HL-60/S4 treated with phorbol 12-myristate 13-acetate at 8.2 ng/mL for 4 days and 3 days (cell line): ENCODE results near the gene OAS2.

Experiments used
- in situ Hi-C: fragments of 300-500 bp; cut with MboI; formaldehyde crosslinking; loops from 2 replicates; pipeline ENCODE4 v1.15.0; 2022; ENCODE audit warnings: low sequenced_read_pairs

The OAS2 gene, protein sequence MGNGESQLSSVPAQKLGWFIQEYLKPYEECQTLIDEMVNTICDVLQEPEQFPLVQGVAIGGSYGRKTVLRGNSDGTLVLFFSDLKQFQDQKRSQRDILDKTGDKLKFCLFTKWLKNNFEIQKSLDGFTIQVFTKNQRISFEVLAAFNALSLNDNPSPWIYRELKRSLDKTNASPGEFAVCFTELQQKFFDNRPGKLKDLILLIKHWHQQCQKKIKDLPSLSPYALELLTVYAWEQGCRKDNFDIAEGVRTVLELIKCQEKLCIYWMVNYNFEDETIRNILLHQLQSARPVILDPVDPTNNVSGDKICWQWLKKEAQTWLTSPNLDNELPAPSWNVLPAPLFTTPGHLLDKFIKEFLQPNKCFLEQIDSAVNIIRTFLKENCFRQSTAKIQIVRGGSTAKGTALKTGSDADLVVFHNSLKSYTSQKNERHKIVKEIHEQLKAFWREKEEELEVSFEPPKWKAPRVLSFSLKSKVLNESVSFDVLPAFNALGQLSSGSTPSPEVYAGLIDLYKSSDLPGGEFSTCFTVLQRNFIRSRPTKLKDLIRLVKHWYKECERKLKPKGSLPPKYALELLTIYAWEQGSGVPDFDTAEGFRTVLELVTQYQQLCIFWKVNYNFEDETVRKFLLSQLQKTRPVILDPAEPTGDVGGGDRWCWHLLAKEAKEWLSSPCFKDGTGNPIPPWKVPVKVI

GRCh38 chr12:112978163-112979040 lies at the start of gene OAS2:
Gene OAS2, plus strand, starts transcription at chr12:112978519. Its CDS starts 90 bp downstream, at chr12:112978609.
- in situ Hi-C loops = no loop called here

DNA sequence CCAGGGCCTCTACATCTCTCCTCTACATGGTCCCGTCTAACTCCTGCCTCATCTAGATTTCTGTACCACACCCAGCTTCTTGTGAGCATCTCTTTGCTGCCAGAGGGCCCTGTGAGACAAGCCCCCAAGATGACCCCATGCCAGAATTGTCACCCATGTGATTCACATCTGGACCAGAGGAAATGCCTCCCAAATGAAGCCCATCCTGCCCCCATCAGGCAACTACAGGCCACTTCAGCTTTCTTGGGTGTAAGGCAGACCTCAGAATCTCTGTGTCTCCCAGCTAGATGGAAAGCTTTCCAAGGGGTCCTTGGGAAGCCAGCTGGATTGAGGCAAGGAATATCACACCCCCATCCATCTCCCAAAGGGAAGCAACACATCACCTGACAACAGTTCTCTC lies 49.3 kb upstream of the OAS2 start:
- in situ Hi-C loops = no loop called here

GRCh38 chr12:112929715-112930114 lies 48.6 kb upstream of the OAS2 start:
- in situ Hi-C loops = no loop called here

DNA sequence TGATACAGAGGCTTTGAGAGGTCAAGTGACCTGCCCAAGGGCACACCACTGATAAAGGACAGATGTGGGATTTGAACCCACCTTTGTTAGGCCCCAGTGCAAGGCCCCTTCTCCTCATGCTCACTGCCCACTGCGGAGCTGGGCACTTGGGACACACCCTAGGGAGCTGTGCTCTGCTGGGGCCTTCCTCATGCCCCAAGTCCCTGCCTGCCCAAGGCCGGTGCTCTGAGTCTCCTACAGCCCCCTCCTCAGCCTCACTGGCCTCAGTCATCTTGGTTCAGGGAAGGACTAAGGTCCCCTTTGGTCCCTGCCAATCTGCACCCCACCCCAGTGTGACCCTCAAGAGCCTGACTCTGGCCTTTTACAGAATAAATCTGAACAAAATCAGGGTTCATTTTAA lies 48.0 kb upstream of the OAS2 start:
- in situ Hi-C loops = no loop called here

DNA sequence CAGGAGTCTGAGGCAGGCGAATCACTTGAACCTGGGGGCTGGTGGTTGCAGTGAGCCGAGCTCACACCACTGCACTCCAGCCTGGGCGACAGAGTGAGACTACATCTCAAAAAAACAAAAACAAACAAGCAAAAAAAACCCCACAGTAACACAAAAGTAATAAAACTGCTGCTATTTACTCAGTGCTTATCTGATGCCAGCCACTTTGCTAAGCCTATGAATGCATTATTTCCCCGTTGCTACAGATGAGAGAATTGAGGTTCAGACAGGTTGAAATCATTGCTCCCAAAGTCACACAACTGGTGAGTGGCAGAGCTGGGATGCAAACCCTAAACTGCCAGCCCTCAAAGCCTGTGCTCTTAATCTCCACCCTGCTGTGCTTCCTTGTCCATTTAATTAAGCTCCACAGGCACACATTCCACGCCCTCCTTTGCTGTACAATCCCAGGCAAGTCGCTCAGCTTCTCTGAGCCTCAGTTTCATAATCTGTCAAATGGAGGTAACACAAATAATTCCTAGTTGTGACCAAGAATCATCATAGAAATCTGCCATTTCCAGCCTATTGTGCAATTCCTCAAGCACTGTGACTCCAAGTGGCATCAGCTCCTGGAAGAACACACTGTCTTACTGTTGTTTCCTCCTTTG lies 45.7 kb upstream of the OAS2 start:
- in situ Hi-C loops = no loop called here

- in situ Hi-C loops = no loop called here
These were observed 45.2 kb upstream of the OAS2 start for GRCh38 chr12:112933129-112933505.

DNA sequence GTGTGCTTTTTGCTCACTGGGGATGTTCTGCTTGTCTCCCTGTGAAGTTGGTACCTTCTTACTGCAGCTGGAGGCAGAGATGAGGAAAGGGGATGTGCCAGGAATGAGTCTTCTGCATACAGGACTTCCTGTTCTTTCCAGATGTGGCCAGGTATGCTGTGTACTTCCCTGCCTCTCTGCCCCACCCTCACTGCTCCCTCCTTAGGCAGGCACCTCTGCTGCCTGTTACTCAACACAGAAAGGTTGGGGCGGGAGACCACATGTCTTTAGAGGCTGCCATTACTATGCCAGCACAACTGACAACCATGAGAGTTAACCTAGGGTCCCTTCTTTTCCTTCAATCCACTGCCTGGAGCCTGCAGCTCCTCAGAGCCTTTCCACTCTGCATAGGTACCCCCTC lies 42.1 kb upstream of the OAS2 start:
- in situ Hi-C loops = no loop called here

- in situ Hi-C loops = no loop called here
These were observed 41.4 kb upstream of the OAS2 start for GRCh38 chr12:112936927-112937326.

- in situ Hi-C loops = no loop called here
These were observed 40.3 kb upstream of the OAS2 start, which contains the start of gene OAS3 for GRCh38 chr12:112937741-112938719. Gene OAS3, plus strand, starts transcription at chr12:112938474. Its CDS starts 57 bp downstream, at chr12:112938531.

GRCh38 chr12:112938751-112939150 lies 39.6 kb upstream of the OAS2 start:
- in situ Hi-C loops = no loop called here

DNA sequence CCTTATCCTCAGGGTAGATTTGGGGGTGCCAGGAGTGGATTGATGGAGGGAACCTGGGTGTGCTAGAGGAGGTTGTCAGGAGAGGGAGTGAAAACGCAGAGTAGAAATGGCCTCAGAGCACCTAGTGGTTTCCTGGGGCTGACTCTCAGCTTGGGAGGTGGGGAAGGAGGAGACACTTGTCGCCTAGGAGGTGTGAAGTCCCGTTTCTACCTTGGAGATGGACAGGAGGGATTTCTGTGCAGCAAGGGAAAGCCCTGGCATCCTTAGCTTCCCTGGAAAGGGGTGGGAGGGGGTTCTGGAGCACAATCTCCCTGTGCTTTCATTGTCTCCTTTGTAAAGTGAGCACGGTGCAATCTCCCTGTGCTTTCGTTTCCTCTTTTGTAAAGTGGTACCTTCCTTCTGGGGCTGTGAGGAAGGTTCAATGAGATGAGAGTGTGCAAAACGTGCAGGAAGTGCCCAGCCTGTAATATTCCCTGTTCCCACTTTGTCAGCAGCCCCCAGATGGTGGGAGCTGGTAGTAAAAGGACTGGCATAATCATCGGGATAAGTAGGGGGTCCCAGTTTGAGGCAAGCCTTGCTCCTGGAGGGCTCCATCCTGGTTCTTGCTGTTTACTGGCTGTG lies 38.4 kb upstream of the OAS2 start:
- in situ Hi-C loops = no loop called here

- in situ Hi-C loops = no loop called here
These were observed 36.6 kb upstream of the OAS2 start for GRCh38 chr12:112941528-112942335.

DNA sequence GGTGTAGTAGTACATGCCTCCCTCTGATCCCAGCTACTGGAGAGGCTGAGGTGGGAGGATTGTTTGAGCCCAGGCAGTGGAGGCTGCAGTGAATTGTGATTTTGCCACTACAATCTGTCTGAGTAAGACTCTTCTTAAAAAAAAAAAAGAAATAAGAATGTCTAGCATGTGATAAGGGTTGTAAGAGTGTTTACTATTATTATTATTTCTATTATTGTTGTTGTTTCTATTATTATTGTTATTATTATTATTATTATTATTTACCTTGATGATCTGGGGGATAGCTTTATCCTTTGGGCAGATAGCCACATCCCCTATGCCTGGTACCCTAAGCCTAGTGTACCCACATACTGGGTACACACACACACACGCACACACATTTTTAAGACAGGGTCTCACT lies 35.7 kb upstream of the OAS2 start:
- in situ Hi-C loops = no loop called here

GRCh38 chr12:112944024-112944690 lies 34.2 kb upstream of the OAS2 start:
- in situ Hi-C loops = no loop called here

- in situ Hi-C loops = no loop called here
These were observed 32.8 kb upstream of the OAS2 start for GRCh38 chr12:112945515-112945914.

DNA sequence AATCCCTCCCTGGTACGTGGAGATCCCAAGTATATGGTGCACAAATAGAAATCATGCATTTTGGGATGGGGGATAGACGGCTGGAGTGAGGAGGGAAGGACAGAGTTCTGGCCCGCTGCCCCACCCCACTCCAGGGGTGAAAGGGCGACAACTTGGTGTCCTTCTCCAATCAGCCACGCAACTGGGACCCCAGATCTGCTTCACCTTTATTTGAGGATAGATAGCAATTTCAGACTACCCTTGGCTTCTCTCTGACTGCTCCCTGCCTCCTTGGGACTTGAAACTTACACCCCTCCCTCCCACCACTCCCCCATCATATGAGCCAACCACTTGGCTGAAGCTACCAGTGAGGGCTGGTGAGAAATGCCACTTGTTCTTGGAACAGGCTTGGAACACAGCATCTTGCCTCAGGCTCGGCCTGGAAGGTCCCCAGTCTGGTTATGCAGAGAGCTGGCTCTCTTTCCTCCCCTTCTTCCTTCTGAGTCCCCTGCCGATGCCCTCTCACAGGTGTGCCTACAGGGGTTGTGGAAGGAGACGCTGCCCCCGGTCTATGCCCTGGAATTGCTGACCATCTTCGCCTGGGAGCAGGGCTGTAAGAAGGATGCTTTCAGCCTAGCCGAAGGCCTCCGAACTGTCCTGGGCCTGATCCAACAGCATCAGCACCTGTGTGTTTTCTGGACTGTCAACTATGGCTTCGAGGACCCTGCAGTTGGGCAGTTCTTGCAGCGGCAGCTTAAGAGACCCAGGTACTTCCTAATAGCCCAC lies 31.9 kb upstream of the OAS2 start:
- in situ Hi-C loops = no loop called here

- in situ Hi-C loops = no loop called here
These were observed 31.0 kb upstream of the OAS2 start for GRCh38 chr12:112947314-112947713.
